ENCODE measurements around the gene EDDM3A.
"Not testable (repeated sequence)": the region's sequence is repeated elsewhere in the genome, so short reads cannot be mapped to it uniquely, and the experiment has no call there.

EDDM3A gene

DNA sequence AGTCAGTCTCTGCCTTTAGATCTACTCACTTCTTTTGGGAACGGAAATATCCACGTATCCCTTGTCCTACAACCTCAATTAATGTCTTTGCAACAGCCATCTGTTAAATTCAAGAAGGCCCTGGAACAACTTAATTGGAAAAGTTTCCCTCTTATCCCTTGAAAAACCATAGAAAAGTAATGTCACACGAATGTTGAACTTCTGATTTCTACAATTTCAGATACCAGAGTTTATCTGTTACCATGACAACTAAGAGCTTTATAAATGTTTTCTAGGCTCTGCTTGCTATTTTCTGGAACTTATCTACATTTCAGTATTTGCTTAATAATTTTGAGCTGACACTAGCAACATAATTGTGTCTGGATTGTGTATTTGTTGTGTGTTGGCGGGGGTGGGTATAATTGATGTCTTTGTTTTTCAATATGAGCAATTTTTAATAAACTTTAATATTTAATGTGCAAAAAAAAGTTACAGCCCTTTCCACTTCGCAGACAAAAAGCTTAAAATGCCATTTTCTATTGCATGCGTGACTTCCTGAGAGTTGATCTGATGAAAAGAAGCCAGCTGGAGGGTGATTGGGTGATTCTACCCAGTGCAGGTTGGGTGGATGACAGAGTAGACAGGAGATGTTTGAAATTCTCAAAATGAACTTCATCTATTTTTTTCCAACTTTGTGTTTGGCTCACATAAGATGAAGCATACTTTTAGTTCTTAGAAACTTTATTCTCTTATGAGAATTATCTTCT lies 11.8 kb upstream of the EDDM3A start:
- DNase-seq = no peak

DNA sequence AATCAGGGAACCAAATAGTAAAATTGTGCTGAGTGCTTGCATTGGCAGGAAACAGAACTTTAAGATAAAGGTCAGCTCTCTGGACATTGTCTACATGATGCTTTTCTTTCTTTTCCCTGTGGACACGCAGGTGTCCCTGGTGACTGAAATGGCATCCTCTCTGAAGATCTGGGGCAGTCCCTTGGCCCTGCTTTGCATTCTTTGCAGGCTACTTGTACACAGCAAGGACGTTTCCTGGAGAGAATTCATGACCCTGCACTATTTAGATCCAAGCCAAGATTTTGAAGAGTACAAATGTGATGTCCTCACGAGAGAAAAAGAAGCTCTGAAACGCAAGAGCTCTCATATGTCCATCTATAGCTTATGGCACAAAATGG lies 11.3 kb upstream of the EDDM3A start:
- no peak for DNase-seq

DNA sequence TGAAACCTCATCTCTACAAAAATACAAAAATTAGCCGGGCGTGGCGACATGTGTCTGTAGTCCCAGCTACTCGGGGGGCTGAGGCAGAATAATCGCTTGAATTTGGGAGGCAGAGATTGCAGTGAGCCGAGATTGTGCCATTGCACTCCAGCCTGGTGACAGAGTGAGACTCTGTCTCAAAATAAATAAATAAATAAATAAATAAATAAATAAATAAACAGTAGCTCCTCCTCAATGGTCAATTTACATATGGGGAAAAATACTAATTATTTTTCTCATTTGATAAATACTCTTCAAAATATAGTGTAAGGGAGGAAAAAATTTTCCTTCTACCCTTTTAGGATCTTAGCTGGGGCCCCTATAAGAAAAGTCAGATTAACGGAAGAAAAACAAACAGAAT lies 7.4 kb upstream of the EDDM3A start:
- DNase-seq = not testable (repeated sequence)

DNA sequence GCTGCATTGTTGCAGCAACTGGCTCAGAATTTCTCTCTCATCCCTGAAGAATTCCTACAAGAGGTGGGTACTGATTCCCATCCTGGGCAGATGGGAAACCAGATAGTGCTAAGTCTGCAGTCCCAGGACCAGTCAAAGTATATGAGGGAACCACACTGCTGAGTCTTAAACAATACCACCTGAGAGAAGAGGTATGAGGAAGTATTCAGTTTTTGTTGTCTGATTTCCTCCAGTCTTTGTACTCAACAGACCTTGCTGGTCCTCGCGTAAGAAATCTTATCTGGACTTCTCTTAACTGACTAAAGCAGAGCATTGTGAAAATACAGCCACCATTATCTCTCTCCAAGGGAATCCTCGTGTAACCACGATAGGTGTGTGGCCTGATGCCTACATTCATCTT lies 3.6 kb upstream of the EDDM3A start:
- DNase-seq = no peak

DNA sequence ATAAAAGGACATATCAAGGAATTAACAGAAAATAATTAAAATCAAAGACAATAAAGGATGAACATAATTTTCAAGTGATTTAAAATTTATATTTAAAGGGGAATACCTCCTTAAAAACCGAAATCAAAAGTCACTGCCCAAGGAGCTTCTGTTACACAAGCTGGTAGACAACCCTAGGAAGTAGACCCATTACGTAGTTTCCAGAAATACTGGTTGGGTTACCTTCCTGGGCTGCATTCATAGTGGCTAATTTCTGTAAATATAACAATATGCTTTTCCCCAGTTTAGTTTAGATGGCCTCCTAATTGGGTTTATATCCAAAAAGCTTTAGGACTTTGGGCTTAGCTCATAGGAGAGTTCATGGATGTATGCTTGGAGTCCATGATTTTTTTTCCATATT lies 2.1 kb upstream of the EDDM3A start:
- no peak for DNase-seq

DNA sequence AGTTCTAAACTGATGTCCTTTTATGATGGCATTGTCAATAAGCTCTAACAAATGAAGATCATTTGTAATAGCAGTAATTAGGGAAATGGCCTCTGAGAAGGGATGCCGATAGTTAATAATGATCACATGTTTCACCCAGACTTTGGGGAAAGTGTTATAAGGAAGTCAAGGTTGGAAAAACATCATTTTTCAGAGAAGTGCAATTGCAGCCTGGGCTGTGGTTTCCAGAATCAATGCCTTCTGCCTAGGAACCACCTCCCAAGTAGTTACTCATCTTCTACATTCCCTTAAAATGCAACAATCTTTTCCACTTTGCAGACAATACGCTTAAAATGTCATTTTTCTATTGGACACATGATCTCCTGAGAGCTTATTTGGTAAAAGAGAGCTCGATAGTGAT lies 879 bp downstream of the EDDM3A start:
- no peak for DNase-seq

DNA sequence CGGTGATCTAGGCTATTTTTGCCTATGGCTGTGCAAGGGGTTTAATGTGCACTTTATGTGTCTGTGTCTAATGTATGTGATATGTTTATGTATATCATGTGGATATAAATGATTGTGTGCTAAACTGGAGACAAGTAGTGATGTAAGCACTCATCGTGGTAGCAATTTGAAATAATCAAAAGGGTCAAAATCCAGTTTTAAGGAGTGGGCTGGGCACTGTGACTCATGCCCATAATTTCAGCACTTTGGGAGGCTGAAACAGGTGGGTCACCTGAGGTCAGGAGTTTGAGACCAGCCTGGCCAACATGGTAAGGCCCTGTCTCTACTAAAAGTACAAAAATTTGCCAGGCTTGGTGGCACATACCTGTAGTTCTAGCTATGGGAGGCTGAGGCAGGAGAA lies 2.8 kb downstream of the EDDM3A start:
- DNase-seq = no peak

DNA sequence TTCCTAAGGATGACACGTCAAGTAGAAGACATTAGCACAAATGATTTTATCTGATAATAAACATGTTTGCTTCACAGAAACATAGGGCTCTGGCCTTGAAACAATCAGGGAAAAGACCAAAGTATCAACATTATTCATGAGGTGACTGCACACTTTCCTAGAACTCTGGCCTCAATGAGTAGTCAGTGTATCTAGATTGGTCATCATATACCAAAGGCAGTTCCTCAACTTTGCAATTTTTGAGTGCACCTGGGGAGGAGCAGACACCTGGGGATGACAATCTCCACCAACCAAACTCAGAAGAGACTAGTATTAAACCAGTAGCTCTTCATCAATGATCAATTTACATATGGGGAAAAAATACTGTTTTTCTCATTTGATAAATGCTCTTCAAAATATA lies 4.5 kb downstream of the EDDM3A start:
- DNase-seq = no peak

DNA sequence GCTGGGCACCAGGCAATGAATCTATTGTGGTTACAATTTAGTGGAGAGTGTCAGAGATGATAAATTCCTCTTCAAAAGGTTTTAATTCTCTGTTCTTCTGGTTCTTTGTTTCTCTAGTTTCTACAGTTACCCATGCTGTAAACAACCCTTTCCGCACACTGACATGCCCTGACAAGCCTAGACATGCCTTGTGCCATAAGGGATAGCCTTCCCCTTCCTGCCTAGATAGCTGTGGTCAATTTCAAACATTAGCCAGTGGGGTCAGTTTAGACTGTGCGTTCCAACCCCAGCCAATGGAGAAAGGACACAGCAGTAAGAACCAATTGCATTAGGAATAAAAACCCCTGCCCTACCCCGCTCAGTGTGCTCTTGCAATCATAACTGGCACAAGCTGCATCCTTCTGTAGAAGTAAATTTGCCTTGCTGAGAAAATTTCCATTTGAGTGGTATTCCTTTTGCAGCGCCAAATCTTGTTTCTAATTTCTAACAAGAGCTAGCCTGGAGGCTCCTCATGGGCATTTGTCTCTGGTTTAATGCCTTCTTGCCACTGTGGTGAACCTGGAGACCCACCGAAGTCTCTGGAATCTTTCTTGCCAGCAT lies 6.4 kb downstream of the EDDM3A start:
- DNase-seq = no peak

DNA sequence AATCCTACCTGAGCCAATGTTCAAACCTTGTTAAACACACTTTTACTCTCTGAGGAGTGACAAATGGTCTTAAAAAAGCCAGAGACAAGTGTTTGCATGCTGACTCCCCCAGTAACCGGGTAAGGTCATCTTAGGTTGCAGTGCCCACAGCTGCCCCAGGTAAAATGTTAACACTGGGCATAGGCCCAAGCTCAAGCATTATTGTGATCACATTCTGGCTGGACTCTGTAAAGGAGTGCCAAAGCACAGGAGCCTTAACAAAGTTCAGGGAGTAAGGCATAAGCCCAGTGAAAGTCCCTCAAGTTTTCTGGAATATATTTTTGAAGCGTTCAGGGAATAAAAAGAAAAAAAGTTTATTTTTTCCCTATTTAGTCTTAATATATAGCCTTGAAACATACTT lies 8.6 kb downstream of the EDDM3A start:
- DNase-seq = no peak

DNA sequence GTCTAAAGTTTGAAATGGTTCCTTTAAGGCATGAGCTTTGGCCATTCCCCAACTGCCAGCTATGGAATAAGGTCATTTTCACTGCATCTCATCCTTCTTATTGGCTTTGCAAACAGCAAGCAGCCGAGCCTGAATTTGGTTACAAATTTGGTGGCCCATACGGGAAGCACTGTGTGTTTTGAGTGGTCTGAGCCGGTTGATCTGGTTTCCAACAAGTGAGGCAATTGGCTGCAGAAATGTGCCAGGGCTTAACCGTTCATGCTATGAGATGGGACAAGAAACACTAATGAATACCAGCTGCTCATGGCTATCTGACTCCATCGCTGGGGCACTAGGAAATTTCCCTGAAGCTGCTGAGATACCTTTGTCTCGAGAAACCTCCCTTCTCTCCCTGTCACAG lies 9.3 kb downstream of the EDDM3A start:
- no peak for DNase-seq

DNA sequence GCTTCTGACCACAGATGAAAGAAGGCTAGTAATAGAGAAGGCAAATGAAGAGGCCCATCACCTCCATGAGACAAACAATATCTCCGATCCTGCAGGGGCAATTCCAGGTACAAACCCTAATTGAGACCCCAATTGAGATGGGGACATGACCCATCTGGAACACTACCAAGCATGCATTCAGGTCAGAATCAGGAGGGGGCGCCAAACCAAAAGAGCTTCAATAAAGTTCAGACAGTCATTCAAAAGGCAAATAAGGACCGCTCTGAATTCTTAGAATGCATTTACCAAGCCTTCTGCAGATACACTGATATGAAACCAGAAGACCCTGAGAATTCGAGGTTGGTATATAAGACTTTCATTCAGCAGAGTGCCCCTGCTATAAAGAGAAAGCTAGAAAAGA lies 12.3 kb downstream of the EDDM3A start:
- peak; percentile 24 for DNase-seq

DNA sequence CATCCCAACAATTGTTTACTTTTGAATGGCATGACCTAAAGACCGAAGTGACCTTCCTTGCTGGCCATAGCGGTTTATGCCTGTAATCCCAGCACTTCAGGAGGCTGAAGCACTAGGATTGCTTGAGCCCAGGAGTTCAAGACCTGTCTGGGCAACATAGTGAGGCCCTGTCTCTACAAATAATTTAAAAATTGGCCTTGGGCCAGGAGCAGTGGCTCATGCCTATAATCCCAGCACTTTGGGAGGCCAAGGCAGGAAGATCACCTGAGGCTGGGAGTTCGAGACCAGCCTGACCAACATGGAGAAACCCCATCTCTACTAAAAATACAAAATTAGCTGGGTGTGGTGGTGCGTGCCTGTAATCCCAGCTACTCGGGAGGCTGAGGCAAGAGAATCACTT lies 13.8 kb downstream of the EDDM3A start:
- not testable (repeated sequence) for DNase-seq

DNA sequence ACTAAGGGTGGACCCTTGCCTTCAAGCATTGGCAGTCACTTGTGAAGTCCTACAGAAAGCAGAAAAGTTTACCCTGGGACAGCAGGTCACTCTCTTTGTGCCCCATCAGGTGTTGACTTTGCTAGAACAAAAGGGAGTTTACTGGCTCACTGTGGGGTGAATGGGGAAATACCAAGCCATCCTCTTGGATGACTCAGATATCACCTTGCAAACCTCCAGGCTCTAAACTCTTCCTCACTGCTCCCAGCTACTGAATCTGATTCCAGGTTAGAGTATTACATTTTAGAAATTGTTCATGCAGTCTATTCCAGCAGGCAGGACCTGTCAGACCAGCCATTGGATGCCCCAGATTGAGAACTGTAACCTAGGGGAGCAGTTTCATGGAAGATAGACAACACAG lies 15.3 kb downstream of the EDDM3A start:
- no peak for DNase-seq

DNA sequence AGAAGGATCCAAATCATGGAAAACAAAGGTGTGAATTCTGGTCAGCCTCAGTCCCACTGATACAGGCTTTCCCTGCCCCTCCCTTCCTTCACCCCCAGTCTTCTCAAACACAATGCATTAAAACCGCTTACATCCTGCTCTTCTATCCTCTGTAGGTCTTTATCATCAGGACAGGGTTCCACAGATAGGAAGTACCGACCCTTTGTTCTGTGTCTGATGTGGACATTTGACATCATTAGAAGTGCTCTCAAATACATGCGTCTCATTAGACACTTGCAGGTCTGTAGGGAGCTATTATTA lies 22.9 kb downstream of the EDDM3A start:
- no peak for DNase-seq

DNA sequence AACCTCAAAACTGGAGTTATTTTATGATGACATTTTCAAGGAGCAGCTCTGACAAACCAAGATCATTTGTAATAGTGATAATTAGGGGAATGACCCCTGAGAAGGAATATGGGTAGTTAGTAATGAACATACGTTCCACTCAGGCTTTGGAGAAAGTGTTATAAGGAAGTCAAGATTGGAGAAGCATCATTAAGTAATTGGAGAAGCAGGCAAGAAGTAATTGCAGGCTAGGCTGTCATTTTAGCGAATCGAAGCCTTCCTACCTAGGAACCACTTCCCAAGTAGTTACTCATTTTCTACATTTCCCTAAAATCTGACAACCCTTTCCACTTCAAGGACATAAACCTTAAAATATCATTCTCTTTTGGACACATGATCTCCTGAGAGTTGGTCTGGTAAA lies 23.7 kb downstream of the EDDM3A start:
- no peak for DNase-seq

DNA sequence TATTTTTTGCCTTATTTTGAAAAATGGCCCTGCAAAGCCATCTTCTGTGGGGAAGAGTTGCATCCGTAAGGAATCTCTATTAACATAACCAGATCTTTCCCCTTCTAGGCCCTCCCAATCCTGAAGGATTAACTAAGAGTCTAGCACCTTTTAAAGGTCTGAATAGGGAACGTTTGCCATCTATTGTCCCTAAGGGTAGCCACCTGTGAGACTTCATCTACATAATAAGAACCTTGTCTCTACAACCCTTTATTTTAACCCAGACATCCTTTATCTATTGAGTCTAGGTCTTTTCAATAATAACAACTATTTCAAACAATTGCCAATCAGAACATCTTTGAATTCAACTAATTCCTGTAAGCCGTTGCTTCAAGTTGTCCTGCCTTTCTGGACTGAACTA lies 27.0 kb downstream of the EDDM3A start:
- no peak for DNase-seq

DNA sequence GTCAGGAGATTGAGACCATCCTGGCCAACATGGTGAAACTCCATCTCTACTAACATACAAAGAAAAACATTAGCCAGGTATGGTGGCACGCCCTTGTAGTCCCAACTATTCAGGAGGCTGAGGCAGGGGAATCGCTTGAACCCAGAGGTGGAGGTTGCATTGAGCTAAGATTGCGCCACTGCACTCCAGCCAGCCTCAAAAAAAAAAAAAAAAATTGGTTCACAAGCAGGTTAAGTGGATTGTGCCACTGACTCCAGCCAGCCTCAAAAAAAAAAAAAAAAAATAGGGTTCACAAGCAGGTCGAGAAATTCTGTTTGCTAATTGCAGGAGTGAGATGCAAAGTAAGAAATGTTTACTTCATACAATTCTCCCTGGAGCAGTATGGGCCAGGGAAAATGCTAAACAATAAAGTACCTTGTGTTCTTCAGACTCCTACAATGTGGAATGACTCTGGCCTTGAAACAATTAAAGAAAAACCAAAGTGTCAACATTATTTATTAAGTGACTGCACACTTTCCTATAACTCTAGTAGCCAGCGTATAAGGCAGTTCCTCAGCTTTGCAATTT lies 28.7 kb downstream of the EDDM3A start:
- DNase-seq = no peak

DNA sequence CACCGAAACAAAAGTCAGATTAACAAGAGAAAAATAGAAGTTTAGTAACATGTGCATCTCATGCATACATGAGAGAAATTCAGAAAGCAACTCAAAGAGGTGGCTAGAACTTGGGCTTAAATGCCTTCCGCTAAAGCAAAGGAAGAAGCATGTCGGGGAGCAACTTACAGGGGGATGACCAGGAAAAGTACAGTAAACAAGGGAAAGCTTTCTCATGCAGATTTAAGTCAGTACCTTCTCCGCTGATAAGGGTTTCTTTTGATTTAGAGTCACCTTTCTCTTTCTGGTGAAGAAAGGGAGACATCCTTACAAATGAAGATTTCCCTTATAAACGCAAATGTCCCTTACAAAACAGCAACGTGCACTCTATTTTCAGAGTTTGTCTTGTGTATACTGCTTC lies 29.4 kb downstream of the EDDM3A start:
- DNase-seq = no peak

DNA sequence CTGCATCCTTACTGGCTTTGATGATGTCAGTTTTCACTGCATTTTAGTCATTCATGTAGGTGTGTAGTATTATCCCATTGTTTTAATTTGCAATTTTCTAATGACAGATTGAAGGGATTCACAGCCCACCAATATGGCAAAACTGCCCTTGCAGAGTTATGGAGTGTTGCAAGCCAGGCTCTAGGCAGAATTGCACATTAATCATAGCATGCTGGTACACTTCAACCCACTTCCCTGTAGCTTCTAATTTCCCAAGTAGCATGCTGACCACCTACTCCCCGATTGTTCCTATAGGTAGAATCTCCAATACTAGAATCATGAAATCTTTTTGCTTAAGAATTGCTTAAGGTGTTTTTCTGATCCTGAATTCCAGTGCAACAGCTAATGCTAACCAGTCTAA lies 30.2 kb downstream of the EDDM3A start:
- DNase-seq = no peak

DNA sequence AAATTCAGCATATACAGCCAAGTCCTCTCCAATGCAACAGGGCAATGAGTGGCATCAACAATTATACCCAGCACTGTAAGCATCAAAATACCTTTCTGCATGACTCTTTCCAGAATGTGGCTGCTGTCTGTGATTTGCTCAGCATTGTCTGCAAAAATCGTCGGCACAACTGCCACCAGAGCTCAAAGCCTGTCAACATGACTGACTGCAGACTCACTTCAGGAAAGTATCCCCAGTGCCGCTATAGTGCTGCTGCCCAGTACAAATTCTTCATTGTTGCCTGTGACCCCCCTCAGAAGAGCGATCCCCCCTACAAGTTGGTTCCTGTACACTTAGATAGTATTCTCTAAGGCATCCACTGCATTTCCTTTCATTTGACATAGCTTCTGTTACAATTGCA lies 36.1 kb downstream of the EDDM3A start:
- DNase-seq = no peak

DNA sequence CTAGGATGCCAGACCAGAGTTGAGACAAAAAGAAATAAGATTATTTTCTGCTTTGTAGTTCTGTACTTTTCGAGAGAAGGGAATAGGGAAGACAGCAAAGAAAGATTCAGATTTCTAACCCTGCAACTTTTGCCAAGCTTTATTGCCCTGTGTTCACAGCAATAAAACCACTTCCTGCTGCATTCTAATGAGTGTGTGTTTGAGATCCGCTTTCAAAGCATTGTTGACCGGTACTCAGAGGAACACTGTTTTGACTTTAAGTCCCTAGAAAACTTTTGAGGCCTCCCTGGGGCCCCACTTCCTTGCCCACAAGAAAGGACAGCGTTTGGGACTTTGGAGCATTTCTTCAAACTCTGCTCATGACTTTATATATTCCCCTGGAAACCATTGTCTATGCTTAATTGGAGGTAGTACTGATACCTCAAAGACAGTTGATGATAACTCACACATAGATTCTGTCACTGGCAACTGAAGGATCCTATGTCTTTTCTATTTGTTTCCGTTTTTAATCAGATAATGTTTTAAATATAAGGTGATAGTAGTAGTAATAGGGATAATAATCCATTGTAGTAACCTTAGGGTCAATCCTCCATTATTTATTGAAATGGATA lies 36.7 kb downstream of the EDDM3A start:
- no peak for DNase-seq

DNA sequence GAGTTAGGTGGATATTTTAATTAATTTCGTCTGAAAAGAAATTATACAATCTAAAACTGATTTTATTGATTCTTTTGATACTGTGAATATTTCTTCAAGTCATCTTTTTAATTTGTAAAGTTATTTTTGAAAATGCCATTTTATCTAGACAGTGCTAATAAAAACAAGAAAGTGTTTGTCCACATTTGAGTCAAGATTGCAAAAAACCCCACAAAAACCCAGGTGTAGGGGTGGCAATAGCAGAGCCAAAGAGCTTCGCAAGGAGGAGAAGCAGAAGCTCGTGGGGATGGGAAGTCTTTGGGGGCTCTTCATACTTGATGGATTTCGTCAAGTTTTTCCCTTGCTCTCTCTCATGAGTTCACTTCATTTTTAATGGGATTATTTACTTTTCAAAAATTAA lies 41.3 kb downstream of the EDDM3A start:
- no peak for DNase-seq

DNA sequence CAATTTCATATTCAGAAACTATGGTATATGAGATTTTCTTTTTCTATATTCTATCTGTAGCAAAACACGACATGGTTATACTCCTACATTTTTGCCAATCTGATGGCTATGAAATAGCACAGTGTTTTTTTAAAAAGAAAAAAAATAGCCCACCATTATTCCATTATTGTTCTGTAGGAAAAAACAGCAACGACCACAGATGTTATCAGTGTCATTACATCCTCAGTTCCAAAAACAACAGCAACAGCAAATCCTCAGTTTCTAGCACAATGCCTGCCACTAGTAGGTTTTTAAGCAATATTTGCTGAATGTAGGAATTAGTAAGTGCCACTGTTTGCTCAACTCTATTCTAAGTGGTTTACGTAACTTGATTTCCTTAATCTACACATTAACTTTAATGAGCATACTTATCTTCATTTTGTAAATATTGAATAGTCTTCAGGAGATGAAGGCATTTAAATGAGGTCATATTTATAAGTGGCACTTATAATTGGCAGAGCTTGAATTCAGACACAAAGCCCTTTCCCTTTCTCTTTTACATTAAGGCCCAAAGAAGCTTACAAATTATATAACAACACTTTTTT lies 43.6 kb downstream of the EDDM3A start:
- DNase-seq = no peak
